ENCODE measurements around the gene CTDSP2. TPM values are rescaled to one million over a fixed set of nuclear protein-coding genes. Genes with fewer than 3 reads are reported as not detected.
"Not testable (repeated sequence)": the region's sequence is repeated elsewhere in the genome, so short reads cannot be mapped to it uniquely, and the experiment has no call there.

Gene CTDSP2
- total RNA-seq (2014; rRNA removed; shearing (Covaris generic)): 30.3 and 43.3 TPM in 2 replicates
- 66.0 and 80.2 TPM in 2 replicates for polyA plus RNA-seq (2015; cell fraction: cytosol; rRNA removed)
- 55.8 and 62.8 TPM in 2 replicates for polyA plus RNA-seq (2015; cell fraction: nucleus; rRNA removed)

- DNase-seq (ENCODE audit: low read depth): peak; percentile 96
Observed at GRCh38 chr12:57846577-57847319, at the start of gene CTDSP2. CTDSP2 (minus strand) TSS chr12:57846729; CDS start chr12:57846435, 294 bp downstream.

- DNase-seq (ENCODE audit: low read depth): no peak
Observed at GRCh38 chr12:57896115-57896433, 49.5 kb upstream of the CTDSP2 start.

GRCh38 chr12:57895389-57896114, 49.0 kb upstream of the CTDSP2 start:
- DNase-seq (ENCODE audit: low read depth): no peak

- DNase-seq (ENCODE audit: low read depth): no peak
Observed at GRCh38 chr12:57894399-57895292, 48.1 kb upstream of the CTDSP2 start.

GRCh38 chr12:57893431-57894353, 47.2 kb upstream of the CTDSP2 start:
- DNase-seq (ENCODE audit: low read depth): peak; percentile 73

- DNase-seq (ENCODE audit: low read depth): no peak
Observed at GRCh38 chr12:57892232-57892972, 45.9 kb upstream of the CTDSP2 start.

- DNase-seq (ENCODE audit: low read depth): no peak
Observed at GRCh38 chr12:57891542-57892228, 45.2 kb upstream of the CTDSP2 start.

GRCh38 chr12:57890191-57891115, 43.9 kb upstream of the CTDSP2 start:
- peak; percentile 29 for DNase-seq (ENCODE audit: low read depth)

- DNase-seq (ENCODE audit: low read depth): no peak
Observed at GRCh38 chr12:57889500-57889989, 43.0 kb upstream of the CTDSP2 start.

GRCh38 chr12:57888409-57889157, 42.1 kb upstream of the CTDSP2 start:
- DNase-seq (ENCODE audit: low read depth): peak; percentile 76

GRCh38 chr12:57887631-57888408, 41.3 kb upstream of the CTDSP2 start:
- no peak for DNase-seq (ENCODE audit: low read depth)

- not testable (repeated sequence) for DNase-seq (ENCODE audit: low read depth)
Observed at GRCh38 chr12:57886964-57887363, 40.4 kb upstream of the CTDSP2 start.

GRCh38 chr12:57886542-57886941, 40.0 kb upstream of the CTDSP2 start:
- no peak for DNase-seq (ENCODE audit: low read depth)

GRCh38 chr12:57885207-57885606, 38.7 kb upstream of the CTDSP2 start:
- DNase-seq (ENCODE audit: low read depth): no peak

GRCh38 chr12:57883700-57884099, 37.2 kb upstream of the CTDSP2 start:
- DNase-seq (ENCODE audit: low read depth): no peak

GRCh38 chr12:57883057-57883456, 36.5 kb upstream of the CTDSP2 start:
- no peak for DNase-seq (ENCODE audit: low read depth)

Data from HT1080 (cell line).